HFF-Myc (cell line): ENCODE results near the gene ST3GAL3.

Source experiments
- DNase-seq: peaks from one replicate; pipeline ENCODE4 v3.0.0-alpha.2; 2011; ENCODE audit warnings: low read depth; ENCODE audit errors: extremely low read depth
- H3K4me3 ChIP-seq: replicated peaks from 2 replicates; pipeline ENCODE4 v1.5.1; 2011; ENCODE audit warnings: low read depth, mild to moderate bottlenecking, control low read depth, low read length
- CTCF ChIP-seq: IDR thresholded peaks from 2 replicates; pipeline ENCODE4 v1.5.1; 2012; ENCODE audit warnings: mild to moderate bottlenecking, low read depth, low read length, control low read depth; ENCODE audit errors: missing control alignments

The ST3GAL3 gene

DNA sequence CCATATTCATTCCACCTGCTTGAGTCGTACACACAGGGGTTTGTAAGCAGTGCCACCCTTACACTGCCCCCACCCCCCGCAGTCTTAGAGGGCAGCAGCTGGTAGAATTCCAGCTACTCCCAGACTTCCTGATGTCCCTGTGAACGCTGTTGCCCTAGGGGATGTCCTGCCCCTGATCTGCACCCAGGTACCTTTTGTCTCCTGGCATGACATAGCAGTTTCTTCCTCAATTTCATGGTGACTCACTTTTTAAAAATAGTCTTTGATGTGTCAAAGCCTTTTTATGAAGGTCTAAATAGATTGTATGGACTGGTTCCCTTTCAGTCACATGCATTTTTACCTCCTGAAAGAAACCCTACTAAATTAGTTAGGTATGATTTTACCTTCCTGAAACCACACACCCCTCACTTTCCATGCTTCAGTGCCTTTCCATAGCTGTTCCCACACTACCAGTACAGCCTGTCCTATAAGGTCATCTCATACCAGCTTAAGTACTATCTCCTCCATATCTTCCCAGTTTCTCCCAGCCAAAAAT, 76.4 kb downstream of the ST3GAL3 start:
- TF ChIP-seq CTCF = no peak
- H3K4me3 ChIP-seq = no peak overlapping the region
- DNase-seq = no peak

GRCh38 chr1:43786201-43786958, 79.0 kb downstream of the ST3GAL3 start:
- no peak for DNase-seq
- no peak for TF ChIP-seq CTCF
- H3K4me3 ChIP-seq = no peak overlapping the region

DNA sequence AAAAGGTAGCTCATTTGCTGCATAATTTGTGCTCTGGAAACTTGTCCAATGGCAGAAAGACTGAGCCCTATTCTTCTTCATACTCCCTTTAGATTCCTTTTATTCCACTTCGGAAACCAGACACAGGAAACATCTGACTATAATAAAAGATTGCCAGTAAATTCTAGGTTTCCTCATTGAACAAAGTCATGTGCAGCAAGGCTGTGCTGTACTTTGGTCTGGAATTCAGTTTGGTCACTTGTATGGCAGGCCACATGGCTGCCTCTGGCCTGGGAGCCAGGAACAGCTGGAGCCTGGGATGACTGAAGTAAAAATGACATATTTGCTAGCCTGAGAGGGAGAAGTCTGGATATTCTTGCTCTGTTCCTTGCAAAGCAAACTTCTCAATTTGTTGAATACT, 79.6 kb downstream of the ST3GAL3 start:
- no peak for TF ChIP-seq CTCF
- H3K4me3 ChIP-seq = no peak overlapping the region
- peak; percentile 47 for DNase-seq

DNA sequence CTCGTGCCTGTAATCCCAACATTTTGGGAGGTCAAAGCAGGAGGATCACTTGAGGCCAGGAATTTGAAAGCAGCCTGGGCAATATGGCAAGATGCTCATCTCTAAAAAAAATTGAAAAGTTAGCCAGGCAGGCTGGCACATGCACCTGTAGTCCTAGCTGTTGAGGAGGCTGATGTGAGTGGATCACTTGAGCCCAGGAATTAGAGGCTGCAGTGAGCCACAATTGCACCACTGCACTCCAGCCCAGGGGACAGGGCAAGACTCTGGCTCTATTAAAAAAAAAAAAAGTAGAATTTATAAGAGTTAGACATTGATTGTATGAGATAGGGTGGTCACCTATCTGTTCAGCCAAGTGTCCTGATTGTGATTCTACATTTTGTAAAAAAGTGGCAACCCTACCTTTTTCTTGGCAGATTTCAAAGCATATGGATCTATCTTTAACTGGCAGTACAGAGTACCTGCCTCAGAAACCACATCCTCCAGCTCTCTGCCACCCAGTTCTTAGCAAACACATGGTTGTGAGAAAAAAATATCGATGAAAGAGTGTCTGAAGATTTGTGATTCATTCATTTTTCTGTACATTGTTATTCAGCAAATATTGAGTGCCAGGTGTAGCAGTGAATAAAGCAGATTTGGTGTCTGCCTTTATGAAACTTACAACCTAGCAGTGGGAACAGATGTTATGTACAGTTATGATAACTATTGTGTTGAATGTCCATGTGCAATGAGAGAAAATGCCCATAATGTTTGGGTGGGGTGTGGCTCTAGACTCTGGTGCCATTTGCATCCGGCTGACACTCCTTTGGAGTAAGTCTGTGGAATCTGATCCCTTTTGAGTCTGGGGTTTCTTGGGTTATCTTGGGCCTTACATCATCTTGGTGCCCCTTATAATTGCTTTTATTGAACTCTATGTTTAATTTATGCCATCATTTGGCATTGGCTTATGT, 82.5 kb downstream of the ST3GAL3 start:
- no peak overlapping the region for H3K4me3 ChIP-seq
- no peak for DNase-seq
- no peak for TF ChIP-seq CTCF

GRCh38 chr1:43791243-43791642, 83.9 kb downstream of the ST3GAL3 start:
- no peak for DNase-seq
- no peak for TF ChIP-seq CTCF
- H3K4me3 ChIP-seq = no peak overlapping the region

- no peak overlapping the region for H3K4me3 ChIP-seq
- TF ChIP-seq CTCF = no peak
- no peak for DNase-seq
Measured at GRCh38 chr1:43796111-43796581, 88.8 kb downstream of the ST3GAL3 start.
